HG02840 (cell line): Measurements from ENCODE around the gene FBLN1.
"Not testable (repeated sequence)": the region's sequence is repeated elsewhere in the genome, so short reads cannot be mapped to it uniquely, and the experiment has no call there.

Source experiments
- ATAC-seq: cut with Tn5 transposase; IDR thresholded peaks from one replicate; pipeline ENCODE4 v1.9.1; 2021; ENCODE audit warnings: mild to moderate bottlenecking, moderate library complexity, moderate number of reproducible peaks; ENCODE audit not compliant: unreplicated experiment, low FRiP score

Gene FBLN1

DNA sequence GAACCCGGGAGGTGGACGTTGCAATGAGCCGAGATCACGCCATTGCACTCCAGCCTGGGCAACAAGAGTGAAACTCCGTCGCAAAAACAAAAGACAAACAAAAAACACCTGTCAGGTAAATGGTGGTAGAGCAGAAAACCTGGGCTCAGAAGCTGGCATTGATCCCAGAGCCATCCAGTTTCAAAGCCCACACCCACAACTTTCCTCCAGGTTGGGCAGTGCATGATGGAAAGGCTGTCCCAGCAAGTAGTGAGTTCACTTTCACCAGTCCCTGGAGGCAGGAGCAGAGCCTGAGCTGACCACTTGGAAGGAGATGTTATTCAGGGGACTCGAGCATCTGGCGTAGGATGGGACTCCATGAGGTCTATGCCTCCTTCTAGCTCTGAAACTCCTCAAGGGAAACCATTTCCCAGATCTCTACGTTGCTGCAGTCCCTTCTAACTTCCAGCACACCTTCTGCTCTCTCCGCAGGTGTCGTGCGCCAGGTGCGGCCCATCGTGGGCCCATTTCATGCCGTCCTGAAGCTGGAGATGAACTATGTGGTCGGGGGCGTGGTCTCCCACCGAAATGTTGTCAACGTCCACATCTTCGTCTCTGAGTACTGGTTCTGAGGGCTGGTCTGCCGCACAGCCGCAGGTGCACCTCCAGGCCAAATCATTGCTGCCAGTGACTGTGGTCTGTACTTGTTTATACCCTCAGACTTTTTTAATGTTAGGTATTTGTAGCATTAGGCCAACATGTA, 97.3 kb downstream of the FBLN1 start:
- no peak for ATAC-seq

DNA sequence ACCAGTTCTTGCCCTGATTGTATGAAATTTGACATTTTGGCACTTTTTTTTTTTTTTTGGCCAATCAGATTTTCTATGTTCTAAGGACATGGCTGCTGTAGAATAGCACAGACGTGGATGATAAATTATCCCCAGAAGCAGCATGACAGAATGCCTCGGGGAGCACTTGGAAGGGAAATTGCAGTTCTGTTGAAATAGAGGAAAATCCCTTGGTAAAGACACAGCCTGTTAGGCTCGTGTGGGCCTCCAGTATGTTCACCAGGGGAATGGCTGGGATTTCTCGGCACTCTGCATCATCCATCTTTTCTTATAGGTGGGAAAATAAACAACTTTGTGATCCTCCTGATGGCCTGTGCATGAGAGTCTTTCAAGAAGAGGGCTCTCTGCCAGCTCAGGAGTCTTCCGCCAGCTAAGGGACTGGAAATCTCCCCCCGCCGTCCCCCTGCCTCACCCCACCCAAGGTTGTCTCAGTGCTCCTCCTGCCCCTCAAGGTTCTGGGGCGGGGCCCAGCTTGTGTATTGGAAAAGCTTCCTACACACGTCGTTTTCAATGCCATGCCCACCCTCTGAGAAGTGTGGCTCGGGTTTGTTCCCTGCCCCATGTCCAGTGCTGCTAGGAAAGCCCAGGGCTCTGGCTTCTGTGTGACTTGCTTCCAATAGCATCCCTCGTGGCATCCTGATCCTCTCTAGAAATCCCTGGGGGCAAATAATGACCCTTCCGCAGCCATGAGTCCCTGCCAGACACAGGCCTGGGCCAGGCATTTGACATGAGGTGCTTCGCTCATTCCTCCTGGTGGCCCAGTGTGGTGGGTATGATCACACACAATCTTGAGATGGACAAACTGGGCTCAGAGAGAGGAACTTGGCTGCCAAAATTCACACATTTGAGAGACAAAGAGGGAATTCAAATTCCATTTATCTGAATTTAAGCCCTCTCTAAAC, 98.4 kb downstream of the FBLN1 start:
- ATAC-seq: no peak

- ATAC-seq: no peak
Observed at GRCh38 chr22:45602004-45602733, 99.5 kb downstream of the FBLN1 start.

DNA sequence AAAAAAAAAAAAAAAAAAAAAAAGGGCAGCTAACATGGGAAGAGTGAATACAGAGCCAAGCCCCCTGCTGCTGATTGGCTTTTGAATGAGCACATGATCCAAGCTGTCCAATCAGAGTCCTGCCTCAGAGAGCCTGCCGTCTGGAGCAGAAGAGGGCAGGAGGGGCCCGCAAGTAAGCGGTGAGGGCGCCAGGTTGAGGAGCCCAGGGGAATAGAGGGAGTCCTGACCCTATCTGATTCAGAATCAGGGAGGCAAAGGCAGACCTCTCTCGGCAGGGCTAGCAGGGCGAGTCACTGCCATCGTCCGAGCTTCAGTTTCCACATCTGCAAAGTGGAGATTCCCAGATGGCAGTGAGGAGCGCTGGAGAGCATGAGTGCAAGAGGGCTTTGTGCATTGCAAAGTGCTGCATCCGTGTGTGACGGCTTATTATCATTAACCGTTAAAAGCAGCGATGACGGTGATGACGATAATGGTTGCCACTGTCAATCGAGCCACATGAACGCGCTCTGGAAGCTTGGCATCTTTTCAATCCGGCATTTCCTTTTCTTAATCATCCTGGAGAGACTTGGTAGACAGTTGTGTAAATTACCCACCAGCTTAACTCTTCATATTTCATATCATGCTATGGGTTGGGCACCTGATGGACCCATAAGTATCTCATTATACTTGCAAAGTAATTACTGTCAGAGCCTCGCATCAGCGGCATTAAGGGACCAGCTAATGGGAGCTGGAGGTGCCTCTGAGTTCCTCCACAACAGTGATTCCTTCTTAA, 100.3 kb downstream of the FBLN1 start:
- no peak for ATAC-seq

DNA sequence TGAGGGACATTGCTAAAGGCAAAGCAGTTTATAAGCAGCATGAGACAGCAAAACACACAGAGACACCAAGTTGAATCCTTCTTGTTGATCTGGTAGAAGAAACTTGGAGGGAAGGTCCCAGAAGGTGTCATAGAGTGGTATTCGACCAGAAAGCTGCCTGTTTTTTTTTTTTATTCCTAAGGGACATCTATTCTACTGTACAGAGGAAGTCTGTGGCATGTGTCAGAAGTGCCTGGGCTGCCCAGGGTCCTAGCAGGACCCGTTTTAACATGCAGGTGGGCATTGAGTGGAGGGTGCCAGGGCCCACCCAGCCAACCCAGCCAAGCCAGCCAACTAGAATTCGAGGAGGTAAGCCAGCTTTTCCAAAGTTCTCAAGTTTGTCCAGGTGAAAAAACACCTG, 100.9 kb downstream of the FBLN1 start:
- ATAC-seq: no peak

DNA sequence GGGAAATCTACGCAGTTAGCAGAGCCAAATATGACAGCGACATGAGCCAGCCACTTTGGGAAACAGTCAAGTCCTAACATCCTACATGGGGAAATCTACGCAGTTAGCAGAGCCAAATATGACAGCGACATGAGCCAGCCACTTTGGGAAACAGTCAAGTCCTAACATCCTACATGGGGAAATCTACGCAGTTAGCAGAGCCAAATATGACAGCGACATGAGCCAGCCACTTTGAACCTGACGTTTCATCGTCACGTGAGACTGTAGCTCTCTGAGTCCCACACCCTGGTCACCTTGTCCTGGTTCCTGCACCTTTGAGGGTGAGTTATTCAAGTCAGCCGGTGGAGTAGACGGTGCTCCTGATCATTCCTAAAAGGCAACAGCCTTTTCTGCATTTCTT, 105.4 kb downstream of the FBLN1 start:
- ATAC-seq: not testable (repeated sequence)

GRCh38 chr22:45608763-45609180, 106.1 kb downstream of the FBLN1 start:
- no peak for ATAC-seq

GRCh38 chr22:45612451-45612901, 109.8 kb downstream of the FBLN1 start:
- ATAC-seq: no peak

- ATAC-seq: no peak
Observed at GRCh38 chr22:45612940-45613339, 110.3 kb downstream of the FBLN1 start.

GRCh38 chr22:45615364-45615763, 112.7 kb downstream of the FBLN1 start:
- no peak for ATAC-seq

DNA sequence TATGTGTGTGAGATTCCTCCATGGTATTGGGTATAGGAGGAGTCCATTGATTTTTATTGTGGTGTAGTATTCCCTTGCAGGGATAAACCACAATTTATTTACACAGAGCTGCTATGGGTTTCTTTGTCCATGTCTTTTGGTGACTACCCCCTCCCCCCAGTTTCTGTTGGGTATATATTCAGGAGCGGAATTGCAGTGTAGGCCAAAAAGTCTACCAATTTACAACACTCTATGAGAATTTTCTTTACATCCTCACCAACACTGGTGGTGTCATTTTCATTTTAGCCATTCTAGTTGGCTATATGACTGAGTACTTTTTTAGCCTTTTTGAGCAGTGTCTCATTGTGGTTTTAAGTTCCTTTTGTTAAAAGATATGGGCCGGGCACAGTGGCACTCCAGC, 113.7 kb downstream of the FBLN1 start:
- ATAC-seq: no peak

GRCh38 chr22:45617948-45618347, 115.3 kb downstream of the FBLN1 start:
- no peak for ATAC-seq

DNA sequence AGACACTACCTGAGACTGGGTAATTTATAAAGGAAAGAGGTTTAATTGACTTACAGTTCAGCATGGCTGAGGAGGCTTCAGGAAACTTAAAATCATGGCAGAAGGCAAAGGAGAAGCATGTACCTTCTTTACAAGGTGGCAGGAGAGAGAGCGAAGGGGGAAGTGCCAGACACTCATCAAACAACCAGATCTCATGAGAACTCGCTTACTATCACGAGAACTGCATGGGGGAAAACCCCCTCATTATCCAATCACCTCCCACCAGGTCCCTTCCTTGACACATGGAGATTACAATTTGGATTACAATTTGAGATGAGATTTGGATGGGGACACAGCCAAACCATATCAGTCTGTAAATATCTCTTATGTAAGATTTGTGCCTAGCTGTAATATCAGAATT, 118.0 kb downstream of the FBLN1 start:
- ATAC-seq: no peak

GRCh38 chr22:45621836-45622600, 119.3 kb downstream of the FBLN1 start:
- ATAC-seq: no peak

GRCh38 chr22:45623464-45624145, 120.9 kb downstream of the FBLN1 start:
- not testable (repeated sequence) for ATAC-seq

GRCh38 chr22:45626198-45626651, 123.5 kb downstream of the FBLN1 start:
- no peak for ATAC-seq

DNA sequence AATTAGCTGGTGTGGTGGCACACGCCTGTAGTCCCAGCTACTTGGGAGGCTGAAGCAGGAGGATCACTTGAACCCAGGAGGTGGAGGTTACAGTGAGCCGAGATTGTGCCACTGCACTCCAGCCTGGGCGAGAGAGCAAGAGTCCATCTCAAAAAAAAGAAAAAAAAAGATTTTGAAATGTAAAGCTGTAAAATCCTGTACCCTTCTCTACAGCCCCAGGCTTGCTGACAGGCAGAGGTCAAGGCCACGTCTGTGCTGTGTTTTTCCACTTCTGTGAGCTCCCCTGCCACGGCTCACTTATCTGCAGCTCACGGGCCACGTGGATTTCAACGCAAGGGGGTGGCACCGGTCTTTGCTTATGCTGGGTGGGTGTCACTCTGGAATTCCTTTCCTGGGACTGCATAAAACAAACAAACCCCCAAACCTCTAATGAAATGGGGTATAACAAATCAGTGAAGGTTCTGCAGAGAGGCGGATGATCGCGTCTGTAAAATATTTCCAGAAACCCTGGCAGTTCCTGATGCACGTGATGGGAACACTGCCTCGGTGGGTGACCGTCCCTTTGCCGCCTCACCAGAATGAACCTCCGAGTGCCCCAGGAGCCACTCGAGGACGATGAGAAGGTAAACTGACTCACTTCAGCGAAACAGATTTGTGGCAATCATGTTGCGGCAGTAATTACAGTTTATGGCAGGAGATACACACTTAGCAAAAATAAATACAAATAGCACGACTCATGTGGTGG, 125.0 kb downstream of the FBLN1 start:
- no peak for ATAC-seq

- ATAC-seq: no peak
Observed at GRCh38 chr22:45628515-45628914, 125.8 kb downstream of the FBLN1 start.
